Neural progenitor cell (in vitro differentiated cells): ENCODE results near the gene PRTFDC1.

ENCODE experiments used
- EZH2 ChIP-seq: fragments of 200-600 bp; sonication (generic); IDR thresholded peaks from 2 replicates; pipeline ENCODE4 v1.6.1; 2017; ENCODE audit warnings: antibody characterized with exemption, mild to moderate bottlenecking, moderate library complexity
- TF ChIP-seq, protein P1 (sequence below): fragments of 200-600 bp; sonication (generic); IDR thresholded peaks from 2 replicates; pipeline ENCODE4 v1.5.1; 2017; ENCODE audit warnings: antibody characterized with exemption, mild to moderate bottlenecking

DNA sequence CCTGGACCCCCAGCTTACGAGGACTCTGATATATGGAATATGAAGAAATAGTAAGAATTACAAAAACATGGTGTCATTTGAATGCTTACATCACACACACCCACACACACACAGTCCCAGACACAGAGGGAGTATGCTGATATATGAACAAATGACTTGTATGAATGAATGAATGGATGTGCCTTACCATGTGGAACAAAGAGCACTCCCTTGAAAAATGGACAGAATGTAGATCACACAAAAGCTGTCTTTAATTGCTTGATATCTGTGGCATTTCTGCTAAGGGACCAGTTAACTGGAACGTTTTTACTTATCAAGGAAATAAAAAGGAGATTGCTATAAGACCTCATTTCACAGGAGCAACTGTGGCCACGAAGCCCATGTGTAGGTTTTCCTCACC lies 46.0 kb downstream of the PRTFDC1 start:
- TF ChIP-seq, protein P1, sequence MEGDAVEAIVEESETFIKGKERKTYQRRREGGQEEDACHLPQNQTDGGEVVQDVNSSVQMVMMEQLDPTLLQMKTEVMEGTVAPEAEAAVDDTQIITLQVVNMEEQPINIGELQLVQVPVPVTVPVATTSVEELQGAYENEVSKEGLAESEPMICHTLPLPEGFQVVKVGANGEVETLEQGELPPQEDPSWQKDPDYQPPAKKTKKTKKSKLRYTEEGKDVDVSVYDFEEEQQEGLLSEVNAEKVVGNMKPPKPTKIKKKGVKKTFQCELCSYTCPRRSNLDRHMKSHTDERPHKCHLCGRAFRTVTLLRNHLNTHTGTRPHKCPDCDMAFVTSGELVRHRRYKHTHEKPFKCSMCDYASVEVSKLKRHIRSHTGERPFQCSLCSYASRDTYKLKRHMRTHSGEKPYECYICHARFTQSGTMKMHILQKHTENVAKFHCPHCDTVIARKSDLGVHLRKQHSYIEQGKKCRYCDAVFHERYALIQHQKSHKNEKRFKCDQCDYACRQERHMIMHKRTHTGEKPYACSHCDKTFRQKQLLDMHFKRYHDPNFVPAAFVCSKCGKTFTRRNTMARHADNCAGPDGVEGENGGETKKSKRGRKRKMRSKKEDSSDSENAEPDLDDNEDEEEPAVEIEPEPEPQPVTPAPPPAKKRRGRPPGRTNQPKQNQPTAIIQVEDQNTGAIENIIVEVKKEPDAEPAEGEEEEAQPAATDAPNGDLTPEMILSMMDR = no peak
- TF ChIP-seq EZH2 = no peak
